ENCODE data around the gene HOXA2.

Gene HOXA2

GRCh38 chr7:27097686-27098577, 4.6 kb downstream of the HOXA2 start:
- no peak for DNase-seq

GRCh38 chr7:27096768-27097514, 5.5 kb downstream of the HOXA2 start:
- DNase-seq: no peak

- DNase-seq: peak; percentile 73
Measured at GRCh38 chr7:27095897-27096767, 6.4 kb downstream of the HOXA2 start, which contains the start of gene HOXA1. TSS of gene HOXA1 (minus strand) at chr7:27096000. CDS start at chr7:27095912, 88 bp downstream.

DNA sequence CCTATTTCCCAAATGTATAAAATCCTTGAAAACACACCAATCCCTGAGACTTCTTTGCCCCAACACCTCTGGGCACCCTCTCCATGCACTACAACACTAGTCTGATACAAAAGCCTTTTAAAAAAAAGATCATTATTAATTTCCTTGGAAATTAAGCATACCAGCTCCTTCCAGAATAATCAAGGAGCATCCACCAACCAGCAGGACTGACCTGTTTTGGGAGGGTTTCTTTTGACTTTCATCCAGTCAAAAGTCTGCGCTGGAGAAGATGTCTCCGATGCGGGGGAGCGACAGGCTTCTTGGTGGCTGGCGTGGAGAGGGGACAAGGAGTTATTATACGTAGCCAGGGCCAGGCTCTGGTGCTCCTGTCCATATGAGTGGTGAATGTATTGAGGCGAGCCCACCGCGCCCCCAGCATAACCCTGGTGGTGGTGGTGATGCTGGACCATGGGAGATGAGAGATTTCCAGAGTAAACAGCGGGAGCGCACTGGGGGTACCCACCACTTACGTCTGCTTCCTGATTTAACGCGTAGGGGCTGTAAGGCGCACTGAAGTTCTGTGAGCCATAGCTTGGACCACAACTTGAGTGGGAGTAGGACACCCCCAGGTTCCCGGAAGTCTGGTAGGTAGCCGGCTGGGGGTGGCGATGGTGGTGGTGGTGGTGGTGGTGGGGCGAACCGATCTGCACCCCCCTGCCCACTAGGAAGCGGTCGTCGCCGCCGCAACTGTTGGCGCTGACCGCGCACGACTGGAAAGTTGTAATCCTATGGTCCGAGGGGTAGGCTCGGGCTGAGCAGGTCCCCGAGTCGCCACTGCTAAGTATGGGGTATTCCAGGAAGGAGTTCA, 7.2 kb downstream of the HOXA2 start:
- DNase-seq: no peak

GRCh38 chr7:27094304-27095049, 8.0 kb downstream of the HOXA2 start:
- DNase-seq: no peak

DNA sequence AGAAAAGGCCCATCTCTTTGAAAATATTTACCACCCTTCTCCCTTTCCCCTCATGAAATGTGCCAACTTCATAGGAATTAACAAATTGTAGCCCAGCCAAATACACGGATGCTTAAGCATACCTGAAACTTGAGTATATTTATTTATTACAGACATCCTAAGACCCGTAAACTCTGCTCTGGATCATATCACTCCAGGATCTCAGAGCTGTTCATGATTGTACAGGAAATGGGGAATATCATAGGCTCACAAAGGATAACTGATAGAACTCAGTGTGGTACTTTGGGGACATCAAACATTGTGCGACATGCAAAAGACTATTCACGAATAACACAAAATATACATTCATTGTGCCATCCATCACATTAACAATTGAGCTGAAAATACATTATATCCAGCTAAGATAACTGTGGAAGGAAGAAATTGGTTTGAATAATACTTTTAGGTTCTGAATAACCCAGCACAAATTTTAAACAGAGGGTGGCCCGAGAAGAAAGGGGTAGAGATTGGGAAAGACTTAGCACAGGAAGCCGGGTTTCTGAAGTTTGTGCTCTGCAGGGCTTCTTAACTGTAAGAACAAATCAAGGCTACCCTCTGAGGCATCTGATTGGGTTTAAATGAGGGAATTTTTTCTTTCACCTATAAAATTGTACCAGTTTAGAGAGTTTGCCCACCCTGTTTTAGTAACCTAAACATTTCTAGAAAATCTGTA, 9.1 kb downstream of the HOXA2 start:
- no peak for DNase-seq

DNA sequence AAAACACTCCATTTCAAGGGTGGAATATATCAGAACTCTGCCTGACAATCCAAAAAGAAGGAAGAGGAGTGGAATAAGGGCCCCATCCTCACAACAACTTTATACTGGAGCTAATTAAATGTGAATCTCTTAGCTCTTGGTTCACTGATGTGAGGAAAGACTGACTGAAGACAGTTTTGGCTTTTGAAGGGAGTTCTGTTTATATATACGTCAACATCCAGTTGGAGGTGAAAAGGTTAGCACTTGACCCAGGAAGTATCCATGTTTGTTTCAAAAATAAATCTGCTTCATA, 9.7 kb downstream of the HOXA2 start:
- DNase-seq: no peak

DNA sequence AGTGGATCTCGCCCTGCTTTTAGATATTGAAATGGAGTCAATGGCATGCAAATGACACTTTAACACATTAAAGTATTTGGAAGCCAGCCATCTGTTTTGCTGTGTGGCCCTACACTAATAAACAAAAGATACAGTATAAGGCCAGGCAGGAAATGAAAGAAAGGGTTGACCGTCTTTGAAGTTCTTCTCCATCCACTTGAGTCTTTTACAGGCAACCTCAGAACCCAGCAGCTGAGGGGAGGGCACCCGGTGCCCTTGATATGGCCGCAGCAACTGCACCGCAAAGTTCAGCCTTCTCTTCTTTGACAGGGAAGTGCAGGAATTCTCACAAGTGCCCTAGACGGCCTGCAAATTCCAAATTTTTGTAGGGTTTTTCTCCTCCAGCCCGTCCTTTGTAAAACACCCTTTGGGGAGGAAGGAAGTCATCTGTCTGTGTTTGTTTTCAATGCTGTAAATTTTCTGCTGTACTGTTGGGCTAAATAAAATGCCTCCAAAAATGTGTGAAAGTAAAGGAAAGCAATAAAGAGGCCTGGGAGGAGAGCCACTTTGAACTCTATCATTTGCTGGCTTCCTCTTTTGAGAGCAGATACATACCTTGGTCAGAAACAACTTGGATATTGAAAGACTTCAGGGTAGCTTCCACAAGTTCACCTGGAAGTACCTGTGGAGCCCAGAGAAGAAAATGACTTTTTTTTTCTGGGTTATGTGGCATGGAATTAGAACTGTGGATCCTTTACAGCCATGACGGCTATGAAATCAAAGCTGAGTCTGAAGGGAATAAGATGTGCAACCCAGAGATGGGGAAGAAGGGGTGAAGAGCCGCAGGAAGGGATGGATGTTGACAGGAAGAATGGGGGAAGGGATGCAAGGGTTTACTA, 10.3 kb downstream of the HOXA2 start:
- no peak for DNase-seq

- DNase-seq: no peak
Measured at GRCh38 chr7:27091105-27091504, 11.4 kb downstream of the HOXA2 start.

GRCh38 chr7:27088002-27088922, 14.2 kb downstream of the HOXA2 start:
- DNase-seq: no peak

DNA sequence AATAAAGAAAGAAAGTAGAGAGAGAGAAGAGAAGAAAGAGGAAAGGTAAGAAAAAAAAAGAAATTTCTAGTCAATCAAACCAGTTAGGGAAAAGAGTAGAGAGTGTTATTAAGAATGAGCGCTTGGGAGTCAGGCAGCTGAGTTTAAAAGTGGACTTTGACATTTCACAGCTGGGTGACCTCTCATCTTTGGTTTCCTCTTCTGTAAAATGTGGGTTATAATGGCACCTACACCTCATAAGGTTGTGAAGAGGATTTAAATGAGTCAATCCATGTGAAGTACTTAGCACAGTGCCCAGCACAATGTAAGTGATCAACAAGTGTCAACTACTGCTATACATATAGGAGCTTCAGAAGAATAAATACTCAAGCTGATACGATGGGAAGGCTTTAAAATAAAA, 18.8 kb downstream of the HOXA2 start:
- DNase-seq: no peak

DNA sequence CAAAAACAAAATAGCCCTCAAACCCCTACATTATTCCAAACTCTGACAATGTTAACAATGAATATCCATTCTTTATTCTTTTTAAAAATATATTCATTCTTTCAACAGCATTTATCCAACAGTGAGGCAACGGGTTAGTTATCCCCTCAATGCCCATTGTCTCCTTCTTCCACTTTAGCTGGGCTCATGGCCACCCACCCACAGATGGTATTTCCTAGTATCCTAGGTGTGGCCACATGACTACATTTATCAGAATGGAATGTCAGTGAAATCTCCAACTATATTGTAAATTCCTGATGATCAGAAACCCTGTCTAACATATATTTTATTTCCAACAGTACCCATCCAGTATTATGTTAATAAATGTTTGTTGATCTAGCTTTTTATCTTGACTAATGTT, 20.3 kb downstream of the HOXA2 start:
- DNase-seq: no peak

GRCh38 chr7:27080844-27081436, 21.5 kb downstream of the HOXA2 start:
- no peak for DNase-seq

DNA sequence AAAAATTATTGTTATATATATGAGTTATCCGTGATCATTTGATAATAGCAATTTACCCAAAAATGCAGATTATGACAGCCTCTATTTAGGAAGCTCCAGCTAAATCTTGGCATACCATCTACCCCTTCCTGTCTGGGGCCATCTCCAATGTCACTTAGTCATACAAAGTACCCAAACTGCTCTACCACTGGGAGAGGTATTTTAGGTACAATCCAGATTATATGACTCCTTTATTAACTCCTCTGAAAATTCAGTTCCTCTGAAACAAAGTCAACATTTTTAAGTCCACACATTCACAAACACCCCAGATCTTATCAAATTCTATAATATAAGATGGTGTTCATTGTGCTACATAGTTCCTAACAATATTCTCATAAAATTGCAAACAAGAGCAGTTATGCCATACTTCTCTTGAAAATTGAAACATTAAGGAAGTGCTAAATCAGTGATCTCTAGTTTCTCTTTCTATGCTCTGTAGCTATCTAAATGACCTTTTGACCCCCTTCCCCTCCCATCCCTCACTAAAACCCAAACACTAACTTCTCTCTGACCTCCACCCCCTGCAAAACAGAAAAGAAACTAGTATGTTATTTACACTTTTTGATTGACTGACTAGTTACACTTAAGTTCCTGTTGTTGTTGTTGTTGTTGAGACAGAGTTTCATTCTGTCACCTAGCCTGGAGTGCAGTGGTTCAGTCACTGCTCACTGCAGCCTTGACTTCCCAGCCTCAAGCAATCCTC, 23.1 kb downstream of the HOXA2 start:
- DNase-seq: no peak

- no peak for DNase-seq
Measured at GRCh38 chr7:27078616-27079233, 23.8 kb downstream of the HOXA2 start.

- DNase-seq: no peak
Measured at GRCh38 chr7:27073076-27073475, 29.4 kb downstream of the HOXA2 start.
